Measurements from ENCODE around the gene CELF4.

CELF4 gene

GRCh38 chr18:37547196-37547827, 18.3 kb downstream of the CELF4 start:
- no peak for DNase-seq (ENCODE audit: low read depth)

- DNase-seq (ENCODE audit: low read depth), result no peak
These were observed 18.9 kb downstream of the CELF4 start for GRCh38 chr18:37546651-37547050.

GRCh38 chr18:37546272-37546537, 19.4 kb downstream of the CELF4 start:
- DNase-seq (ENCODE audit: low read depth), result no peak

- no peak for DNase-seq (ENCODE audit: low read depth)
These were observed 19.9 kb downstream of the CELF4 start for GRCh38 chr18:37545461-37546271.

GRCh38 chr18:37544713-37545112, 20.9 kb downstream of the CELF4 start:
- no peak for DNase-seq (ENCODE audit: low read depth)

- no peak for DNase-seq (ENCODE audit: low read depth)
These were observed 21.4 kb downstream of the CELF4 start for GRCh38 chr18:37544217-37544616.

- DNase-seq (ENCODE audit: low read depth), result no peak
These were observed 22.3 kb downstream of the CELF4 start for GRCh38 chr18:37543321-37543720.

GRCh38 chr18:37541517-37541916, 24.1 kb downstream of the CELF4 start:
- no peak for DNase-seq (ENCODE audit: low read depth)

- DNase-seq (ENCODE audit: low read depth), result no peak
These were observed 25.0 kb downstream of the CELF4 start for GRCh38 chr18:37540424-37541138.

GRCh38 chr18:37539236-37539635, 26.4 kb downstream of the CELF4 start:
- no peak for DNase-seq (ENCODE audit: low read depth)

GRCh38 chr18:37538526-37539205, 26.9 kb downstream of the CELF4 start:
- DNase-seq (ENCODE audit: low read depth), result no peak

- peak; percentile 57 for DNase-seq (ENCODE audit: low read depth)
These were observed 27.6 kb downstream of the CELF4 start for GRCh38 chr18:37537868-37538525.

- DNase-seq (ENCODE audit: low read depth), result no peak
These were observed 28.9 kb downstream of the CELF4 start for GRCh38 chr18:37536656-37537055.

- DNase-seq (ENCODE audit: low read depth), result no peak
These were observed 29.6 kb downstream of the CELF4 start for GRCh38 chr18:37535968-37536367.

- no peak for DNase-seq (ENCODE audit: low read depth)
These were observed 31.0 kb downstream of the CELF4 start for GRCh38 chr18:37534627-37535026.

GRCh38 chr18:37533647-37534584, 31.7 kb downstream of the CELF4 start:
- peak; percentile 12 for DNase-seq (ENCODE audit: low read depth)

GRCh38 chr18:37532917-37533316, 32.7 kb downstream of the CELF4 start:
- no peak for DNase-seq (ENCODE audit: low read depth)

GRCh38 chr18:37529863-37530262, 35.7 kb downstream of the CELF4 start:
- DNase-seq (ENCODE audit: low read depth), result no peak

GRCh38 chr18:37529296-37529695, 36.3 kb downstream of the CELF4 start:
- no peak for DNase-seq (ENCODE audit: low read depth)

- DNase-seq (ENCODE audit: low read depth), result no peak
These were observed 38.2 kb downstream of the CELF4 start for GRCh38 chr18:37527395-37527794.

GRCh38 chr18:37525262-37525585, 40.4 kb downstream of the CELF4 start:
- no peak for DNase-seq (ENCODE audit: low read depth)
